ENCODE results near the gene PPP1R1B. TPM values are rescaled to one million over a fixed set of nuclear protein-coding genes. Genes with fewer than 3 reads are reported as not detected.
A peak's percentile ranks its signal among the peaks of the same experiment; 100 is the strongest.

Gene PPP1R1B
- total and polyA plus RNA-seq, 9 of the 15 experiments (the other 6 are each of a cell fraction or from before 2014, with no cell fraction given) = 0.07 to 0.18 (median 0.10) TPM; not detected in 4

- TF ChIP-seq ZNF764 (CRISPR knock-in tag; IDR thresholded peaks at IDR 0.05; ENCODE audit: low read depth) (no peak), IRF2 (CRISPR knock-in tag; IDR thresholded peaks at IDR 0.05) (no peak), MEF2A (IDR thresholded peaks at IDR 0.05; ENCODE audit: control insufficient read depth, low read depth, low read length) (no peak), U2AF2 (optimal IDR thresholded peaks at IDR 0.05; ENCODE audit: low read depth, low read length) (no peak), NONO (IDR thresholded peaks at IDR 0.05; ENCODE audit: low read depth in 2 of 2, low read length in 1 of 2) (peak in 1 of 2 experiments; percentile 65; a peak in 2 of 4 replicates), ELF1 (tag; IDR thresholded peaks at IDR 0.05) (no peak), RBM14 (IDR thresholded peaks at IDR 0.05; ENCODE audit: borderline replicate concordance, insufficient read depth, low read depth, low read length) (no peak), ZNF384 (IDR thresholded peaks at IDR 0.05; ENCODE audit: low read depth, low read length) (no peak; the same call in 1 of the 2 replicates), TEAD4 (IDR thresholded peaks at IDR 0.05; ENCODE audit: low read length) (peak; percentile 23; the same call in 1 of the 2 replicates), TEAD4 (CRISPR knock-in tag; IDR thresholded peaks at IDR 0.05; ENCODE audit: borderline replicate concordance) (no peak), EZH2 (IDR thresholded peaks at IDR 0.05; ENCODE audit: borderline replicate concordance, low read depth, low read length) (no peak), RBM25 (IDR thresholded peaks at IDR 0.05; ENCODE audit: low read depth, low read length, severe bottlenecking) (no peak), JUN (IDR thresholded peaks at IDR 0.05; ENCODE audit: borderline replicate concordance, low read depth, low read length) (peak; percentile 11; the same call in 1 of the 2 replicates), JUN (CRISPR knock-in tag; IDR thresholded peaks at IDR 0.05; ENCODE audit: borderline replicate concordance) (no peak), PCBP2 (IDR thresholded peaks at IDR 0.05; ENCODE audit: low read depth, low read length, poor library complexity, severe bottlenecking) (no peak), FOXJ3 (CRISPR knock-in tag; IDR thresholded peaks at IDR 0.05) (no peak), MTA2 (IDR thresholded peaks at IDR 0.05; ENCODE audit: low read depth) (no peak), CLOCK (CRISPR knock-in tag; IDR thresholded peaks at IDR 0.05; ENCODE audit: borderline replicate concordance) (no peak), MAFG (tag; conservative IDR thresholded peaks at IDR 0.05) (no peak), PHF20 (IDR thresholded peaks at IDR 0.05; ENCODE audit: partially characterized antibody) (no peak)
- TF ChIP-seq, protein P1, sequence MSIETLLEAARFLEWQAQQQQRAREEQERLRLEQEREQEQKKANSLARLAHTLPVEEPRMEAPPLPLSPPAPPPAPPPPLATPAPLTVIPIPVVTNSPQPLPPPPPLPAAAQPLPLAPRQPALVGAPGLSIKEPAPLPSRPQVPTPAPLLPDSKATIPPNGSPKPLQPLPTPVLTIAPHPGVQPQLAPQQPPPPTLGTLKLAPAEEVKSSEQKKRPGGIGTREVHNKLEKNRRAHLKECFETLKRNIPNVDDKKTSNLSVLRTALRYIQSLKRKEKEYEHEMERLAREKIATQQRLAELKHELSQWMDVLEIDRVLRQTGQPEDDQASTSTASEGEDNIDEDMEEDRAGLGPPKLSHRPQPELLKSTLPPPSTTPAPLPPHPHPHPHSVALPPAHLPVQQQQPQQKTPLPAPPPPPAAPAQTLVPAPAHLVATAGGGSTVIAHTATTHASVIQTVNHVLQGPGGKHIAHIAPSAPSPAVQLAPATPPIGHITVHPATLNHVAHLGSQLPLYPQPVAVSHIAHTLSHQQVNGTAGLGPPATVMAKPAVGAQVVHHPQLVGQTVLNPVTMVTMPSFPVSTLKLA (conservative IDR thresholded peaks at IDR 0.05) = peak in 1 of 2 experiments; percentile 84; a peak in 2 of 4 replicates
- TF ChIP-seq, protein P2, sequence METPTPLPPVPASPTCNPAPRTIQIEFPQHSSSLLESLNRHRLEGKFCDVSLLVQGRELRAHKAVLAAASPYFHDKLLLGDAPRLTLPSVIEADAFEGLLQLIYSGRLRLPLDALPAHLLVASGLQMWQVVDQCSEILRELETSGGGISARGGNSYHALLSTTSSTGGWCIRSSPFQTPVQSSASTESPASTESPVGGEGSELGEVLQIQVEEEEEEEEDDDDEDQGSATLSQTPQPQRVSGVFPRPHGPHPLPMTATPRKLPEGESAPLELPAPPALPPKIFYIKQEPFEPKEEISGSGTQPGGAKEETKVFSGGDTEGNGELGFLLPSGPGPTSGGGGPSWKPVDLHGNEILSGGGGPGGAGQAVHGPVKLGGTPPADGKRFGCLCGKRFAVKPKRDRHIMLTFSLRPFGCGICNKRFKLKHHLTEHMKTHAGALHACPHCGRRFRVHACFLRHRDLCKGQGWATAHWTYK (CRISPR knock-in tag; IDR thresholded peaks at IDR 0.05) = peak; percentile 73
Measured at GRCh38 chr17:39667945-39668924, 41.5 kb downstream of the PPP1R1B start, which contains the start of gene PNMT (continued).
